Measurements from ENCODE around the gene BOLA2B.

BOLA2B gene

GRCh38 chr16:30144917-30145316 is 48.5 kb downstream of the BOLA2B start:
- peak; percentile 79 for FAIRE-seq
- DNase-seq (ENCODE audit: low spot score) = no peak

- DNase-seq (ENCODE audit: low spot score) = no peak
These were observed 49.4 kb downstream of the BOLA2B start for GRCh38 chr16:30144017-30144416.

GRCh38 chr16:30143347-30143702 is 50.1 kb downstream of the BOLA2B start:
- FAIRE-seq (no peak), DNase-seq (ENCODE audit: low spot score) (no peak)

More at GRCh38 chr16:30144017-30144416, 49.4 kb downstream of the BOLA2B start:
- FAIRE-seq = no peak
